ENCODE results near the gene DNAJB5.
"Not testable (repeated sequence)": the region's sequence is repeated elsewhere in the genome, so short reads cannot be mapped to it uniquely, and the experiment has no call there.

DNAJB5 gene

GRCh38 chr9:34994900-34995669, 5.5 kb downstream of the DNAJB5 start:
- intact Hi-C loops (cut with DNase I), result loop anchor here (5.0 kb wide), 1 partner anchor 98 kb away; a partner anchor contains a TSS

DNA sequence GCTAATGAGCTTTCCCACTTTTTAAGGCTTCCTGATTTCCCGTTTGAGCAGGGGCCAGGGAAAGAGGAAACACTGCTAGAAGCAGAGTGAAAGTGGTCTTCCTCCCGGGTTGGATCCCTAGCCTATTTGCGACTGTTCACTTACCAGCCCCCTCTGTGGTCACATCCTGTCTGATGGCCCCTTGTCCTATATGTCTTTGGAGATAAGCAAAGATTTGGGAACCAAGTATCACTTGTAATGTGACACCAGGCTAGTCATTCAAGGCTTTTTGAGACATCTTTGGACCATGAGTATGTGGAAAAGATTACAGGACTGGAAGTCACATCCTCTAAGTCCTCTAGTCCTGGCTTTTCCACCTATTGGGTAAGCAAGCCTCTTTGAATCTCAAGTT, 6.1 kb downstream of the DNAJB5 start:
- intact Hi-C loops (cut with DNase I), result no loop called here
- DNase-seq, result no peak

More at GRCh38 chr9:34994900-34995669, 5.5 kb downstream of the DNAJB5 start:
- DNase-seq, result peak in 21 of 42 donors; percentile 20 to 83 (median 51)

GRCh38 chr9:34996181-34996904, 6.8 kb downstream of the DNAJB5 start:
- intact Hi-C loops (cut with DNase I), result no loop called here
- peak in 2 of 42 donors; percentile 35 to 38 for DNase-seq

DNA sequence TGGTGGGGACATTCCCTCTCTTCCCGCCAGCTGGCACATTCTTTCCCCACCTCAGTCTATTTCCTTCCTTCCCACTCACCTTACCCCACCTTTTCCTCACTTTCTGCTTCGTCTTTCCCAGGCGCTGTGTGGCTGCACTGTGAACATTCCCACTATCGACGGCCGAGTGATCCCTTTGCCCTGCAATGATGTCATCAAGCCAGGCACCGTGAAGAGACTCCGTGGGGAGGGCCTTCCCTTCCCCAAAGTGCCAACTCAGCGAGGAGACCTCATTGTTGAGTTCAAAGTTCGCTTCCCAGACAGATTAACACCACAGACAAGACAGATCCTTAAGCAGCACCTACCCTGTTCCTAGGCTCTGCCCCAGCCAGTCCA, 7.3 kb downstream of the DNAJB5 start:
- intact Hi-C loops (cut with DNase I), result no loop called here
- peak in 2 of 42 donors; percentile 32 to 35 for DNase-seq

DNA sequence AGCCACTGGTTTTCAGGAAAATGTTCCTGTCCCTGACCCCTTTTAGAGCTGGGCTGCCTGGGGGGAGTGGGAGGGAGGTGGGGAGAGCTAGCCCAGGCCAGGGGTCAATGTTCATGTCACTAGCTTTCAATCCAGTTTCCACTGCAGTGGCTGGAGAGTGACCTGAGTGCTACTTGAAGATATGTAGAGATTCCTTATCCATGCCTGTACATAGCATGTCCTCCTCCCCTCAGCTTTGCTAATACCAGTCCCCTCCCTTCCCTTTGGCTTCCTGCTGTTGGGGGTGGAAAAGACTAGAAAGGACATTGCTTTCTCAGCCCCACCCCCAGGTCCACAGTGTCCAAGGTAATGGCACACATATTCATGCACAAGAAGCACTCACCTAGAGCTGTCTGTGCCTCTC, 7.8 kb downstream of the DNAJB5 start:
- intact Hi-C loops (cut with DNase I), result no loop called here

GRCh38 chr9:34998266-34998665, 8.7 kb downstream of the DNAJB5 start:
- intact Hi-C loops (cut with DNase I), result no loop called here
- DNase-seq, result no peak

More for the DNA sequence above, 7.8 kb downstream of the DNAJB5 start:
- no peak for DNase-seq

- intact Hi-C loops (cut with DNase I), result no loop called here
- DNase-seq, result peak in 1 of 42 donors; percentile 31
Measured at GRCh38 chr9:34999576-34999975, 10.0 kb downstream of the DNAJB5 start.

- peak in 1 of 42 donors; percentile 25 for DNase-seq
- intact Hi-C loops (cut with DNase I), result no loop called here
Measured at GRCh38 chr9:35000535-35001284, 11.2 kb downstream of the DNAJB5 start.

DNA sequence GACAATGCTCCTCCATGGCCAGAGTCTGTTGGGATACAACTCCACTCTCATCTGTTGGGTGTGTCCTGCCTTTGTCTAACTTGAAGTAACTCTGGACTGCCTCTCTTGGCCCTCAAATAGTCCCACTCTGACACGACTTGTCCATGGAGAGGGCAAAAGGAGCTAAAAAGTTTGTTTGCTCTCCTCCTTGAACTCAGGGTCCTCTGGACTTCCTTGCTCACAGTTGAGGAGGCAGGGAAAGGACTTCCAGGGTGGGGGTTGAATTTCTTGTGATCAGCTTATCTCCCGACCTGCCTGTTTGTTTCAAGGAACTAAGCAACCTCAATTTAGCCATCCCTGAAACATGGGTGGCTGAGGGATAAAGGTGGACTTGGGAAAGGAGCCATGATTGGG, 11.7 kb downstream of the DNAJB5 start:
- peak in 1 of 42 donors; percentile 18 for DNase-seq

DNA sequence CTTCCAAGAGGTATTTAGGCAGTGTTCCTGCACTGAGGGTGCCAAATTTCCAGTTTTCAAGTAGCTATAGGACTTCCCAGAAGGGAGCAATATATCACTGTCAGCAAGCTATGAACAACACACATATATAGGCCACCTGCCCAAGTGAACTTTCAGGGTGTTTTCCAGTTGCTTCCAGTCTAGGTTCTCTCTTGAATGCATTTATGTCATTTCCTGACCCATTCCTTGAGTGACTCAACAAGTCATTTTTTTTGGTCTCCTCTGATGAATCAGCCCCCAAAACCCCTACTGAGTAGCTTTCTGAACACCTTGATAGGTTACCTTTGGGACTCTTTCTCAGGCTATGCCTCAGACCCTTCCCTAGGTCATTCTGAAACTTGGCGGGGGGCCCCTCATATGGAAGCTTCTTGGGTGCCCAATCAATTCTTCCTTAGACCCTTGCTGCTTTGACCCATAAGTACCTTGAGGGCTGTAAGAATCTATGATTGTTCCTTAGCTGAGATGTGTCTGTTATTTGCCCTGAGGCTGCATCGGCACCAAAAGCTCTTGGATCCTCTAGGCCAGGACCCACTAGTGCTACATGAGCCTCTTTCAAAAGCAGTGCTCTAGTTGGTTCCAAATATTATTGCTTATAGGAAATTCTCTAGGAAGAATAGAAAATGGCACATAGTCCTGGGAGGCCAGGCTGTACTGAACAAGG, 12.4 kb downstream of the DNAJB5 start:
- peak in 1 of 42 donors; percentile 4 for DNase-seq
- intact Hi-C loops (cut with DNase I), result no loop called here

More for the DNA sequence above, 11.7 kb downstream of the DNAJB5 start:
- intact Hi-C loops (cut with DNase I), result no loop called here

DNA sequence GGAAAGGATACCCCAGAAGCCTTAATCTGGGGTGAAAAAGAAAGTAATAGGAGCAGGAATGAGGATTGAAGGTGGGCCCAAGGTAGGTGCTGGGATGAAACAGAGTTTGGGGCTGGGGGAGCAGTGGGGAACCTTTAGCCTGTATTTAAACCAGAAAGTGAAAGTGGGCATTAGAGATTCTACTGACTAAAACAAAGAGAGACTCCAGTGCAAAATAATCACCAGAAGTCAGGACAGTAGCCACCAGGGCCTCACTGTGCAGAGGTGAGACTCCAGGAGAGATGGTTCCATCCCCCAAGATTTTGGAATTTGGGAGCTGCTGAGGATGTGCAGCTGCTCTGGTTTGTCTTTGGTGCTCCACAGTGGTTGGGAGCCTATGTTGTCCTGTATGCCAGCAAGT, 13.1 kb downstream of the DNAJB5 start:
- peak in 1 of 42 donors; percentile 4 for DNase-seq
- intact Hi-C loops (cut with DNase I), result no loop called here

DNA sequence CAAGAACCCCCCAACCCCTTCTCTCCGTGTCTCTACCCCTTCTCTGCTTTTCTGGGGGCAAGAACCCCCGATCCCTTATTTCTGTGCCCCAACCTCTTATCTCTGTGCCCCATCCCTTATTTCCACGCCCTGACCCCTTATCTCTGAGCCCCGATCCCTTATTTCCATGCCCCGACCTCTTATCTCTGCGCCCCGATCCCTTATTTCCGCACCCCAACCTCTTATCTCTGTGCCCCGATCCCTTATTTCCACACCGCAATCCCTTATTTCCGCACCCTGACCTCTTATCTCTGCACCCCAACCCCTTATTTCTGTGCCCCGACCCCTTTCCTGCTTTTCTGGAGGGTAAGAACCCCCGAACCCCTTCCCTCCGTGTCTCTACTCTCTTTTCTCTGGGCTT, 14.8 kb downstream of the DNAJB5 start:
- intact Hi-C loops (cut with DNase I), result not testable (repeated sequence)
- DNase-seq, result peak in 1 of 42 donors; percentile 2

DNA sequence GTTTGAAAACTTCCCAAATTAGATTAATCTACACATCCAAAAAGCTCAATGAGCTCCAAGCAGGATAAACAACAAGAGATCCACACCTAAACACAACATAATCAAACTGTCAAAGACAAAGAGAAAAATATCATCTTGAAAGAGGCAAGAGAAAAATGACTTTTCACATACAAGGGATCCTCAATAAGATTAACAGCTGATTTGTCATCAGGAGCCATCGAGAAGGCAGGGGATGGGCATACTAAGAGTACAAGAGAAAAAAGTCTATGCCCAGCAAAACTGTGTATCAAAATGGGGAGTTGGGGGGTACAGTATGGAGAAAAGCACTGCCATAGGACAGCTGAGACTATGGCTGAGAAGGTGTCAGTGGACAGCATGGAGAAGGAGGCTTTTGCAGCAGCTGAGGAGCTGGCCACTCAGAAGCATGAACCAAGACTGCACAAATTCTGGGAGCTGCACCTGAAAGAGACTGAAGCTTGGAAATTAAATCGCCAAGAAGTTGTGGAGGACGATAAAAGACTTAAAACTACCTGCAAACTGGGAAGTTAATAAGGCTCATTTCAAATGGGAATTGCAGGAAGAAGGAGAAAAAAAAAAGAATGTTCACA, 20.9 kb downstream of the DNAJB5 start:
- no peak for DNase-seq
- intact Hi-C loops (cut with DNase I), result no loop called here

GRCh38 chr9:35014517-35014916, 25.0 kb downstream of the DNAJB5 start:
- DNase-seq, result no peak
- intact Hi-C loops (cut with DNase I), result no loop called here

DNA sequence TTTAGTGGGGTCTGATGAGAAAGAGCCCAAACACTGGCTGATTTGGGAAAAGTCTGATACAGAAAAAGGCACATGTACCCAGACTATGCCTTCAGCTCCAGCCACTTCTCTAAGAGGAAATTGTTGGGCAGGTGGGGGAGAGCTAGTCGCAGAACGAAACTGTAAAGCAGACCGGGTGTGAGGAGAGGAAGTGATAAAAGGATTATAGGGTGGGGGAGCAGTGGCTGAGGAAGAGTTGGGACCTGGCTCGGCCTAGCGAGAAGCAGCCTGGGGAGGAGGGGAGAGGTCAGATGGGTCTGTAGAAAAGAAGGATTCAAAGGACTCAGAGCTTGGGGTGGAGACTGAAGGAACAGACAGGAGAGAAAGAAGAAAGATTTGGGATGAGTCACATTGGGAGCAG, 33.9 kb downstream of the DNAJB5 start:
- intact Hi-C loops (cut with DNase I); DNase-seq: not testable (repeated sequence)

DNA sequence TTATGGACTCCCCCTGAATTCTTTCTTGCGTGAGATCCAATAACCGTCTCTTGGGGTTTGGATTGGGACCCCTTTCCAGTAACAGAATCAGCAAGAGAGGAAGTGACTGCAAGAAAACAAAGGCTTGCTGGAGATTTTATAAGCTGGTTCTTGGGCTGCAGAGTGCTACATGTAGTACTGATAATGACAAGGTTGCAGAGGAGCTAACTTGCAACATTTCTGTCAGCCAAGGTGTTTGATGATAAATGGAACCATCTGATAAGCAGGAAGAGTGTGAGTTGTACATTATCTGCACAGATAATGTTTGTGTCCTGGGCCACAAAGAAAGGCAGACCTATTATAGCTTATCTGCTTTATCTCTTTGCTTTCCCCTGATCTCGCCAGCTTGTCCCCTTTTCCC, 37.1 kb downstream of the DNAJB5 start:
- intact Hi-C loops (cut with DNase I), result no loop called here

DNA sequence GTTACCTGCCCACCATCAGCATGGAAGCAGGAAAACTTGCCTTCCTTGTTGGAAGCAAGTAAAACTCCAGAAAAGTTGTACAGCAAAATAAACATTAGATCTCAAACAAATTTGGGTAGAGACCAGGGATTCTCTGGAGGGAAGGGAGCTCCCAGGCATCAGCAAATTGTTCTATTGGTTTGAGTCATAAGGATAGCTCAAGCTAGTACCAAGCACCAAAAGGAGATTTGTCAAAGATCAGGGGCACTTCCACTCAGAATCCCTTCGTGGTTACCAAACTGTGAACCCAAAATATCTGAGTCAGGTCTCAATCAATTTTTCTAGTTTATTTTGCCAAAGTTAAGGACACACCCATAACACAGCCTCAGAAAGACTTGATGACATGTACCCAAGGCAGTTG, 37.8 kb downstream of the DNAJB5 start:
- intact Hi-C loops (cut with DNase I), result no loop called here

More for the DNA sequence above, 37.1 kb downstream of the DNAJB5 start:
- no peak for DNase-seq

DNA sequence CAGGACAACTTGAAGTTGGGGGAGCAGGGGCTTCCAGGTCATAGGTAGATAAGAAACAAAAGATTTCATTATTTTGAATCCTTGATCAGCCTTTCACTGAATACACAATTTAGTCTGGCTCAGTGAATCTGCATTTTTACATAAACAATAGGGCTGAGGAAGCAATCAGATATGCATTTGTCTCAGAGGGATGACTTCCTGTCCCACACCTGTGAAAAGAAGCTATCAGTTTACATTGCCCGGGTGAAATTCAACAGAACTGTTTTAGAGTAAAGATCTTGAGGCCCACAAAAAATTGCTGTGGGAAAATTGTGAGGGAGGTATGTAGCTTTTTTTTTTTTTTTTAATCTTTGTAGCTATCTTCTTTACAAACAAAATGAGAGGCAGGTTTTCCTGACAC, 38.3 kb downstream of the DNAJB5 start:
- intact Hi-C loops (cut with DNase I), result no loop called here
- DNase-seq, result no peak

More for the DNA sequence above, 37.8 kb downstream of the DNAJB5 start:
- no peak for DNase-seq

DNA sequence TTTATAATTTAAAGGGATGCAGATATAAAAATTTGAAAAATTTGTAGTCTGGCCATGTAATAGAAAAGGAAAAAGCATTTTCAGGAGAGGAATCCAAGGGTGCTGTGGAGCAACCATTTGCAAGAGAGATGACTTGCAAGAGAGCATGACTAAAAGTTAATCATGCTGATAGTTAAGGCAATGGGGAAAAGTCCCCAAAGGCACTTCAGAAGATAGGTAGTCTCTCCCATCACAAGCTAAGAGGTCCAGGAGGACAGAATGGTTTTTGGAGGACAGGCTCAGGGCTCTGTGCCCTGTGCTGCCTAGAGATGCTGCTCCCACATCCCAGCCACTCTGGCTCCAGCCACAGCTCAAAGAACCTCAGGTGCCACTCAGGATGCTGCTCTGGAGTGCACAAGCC, 38.8 kb downstream of the DNAJB5 start:
- no peak for DNase-seq
- intact Hi-C loops (cut with DNase I), result no loop called here

Data from head of caudate nucleus (tissue), 42 donors.